Stimulated activated CD4-positive, alpha-beta T cell treated with anti-CD3 and anti-CD28 coated beads, TNF-alpha, amount 100 ng/mL, for 4 hours (primary cell): ENCODE data around the gene TRIM66.

Experiments
- DNase-seq, 3 experiments: peaks; one replicate each; pipeline ENCODE4 v3.0.0-alpha.2; 2020; ENCODE audit warnings: low read depth in 3 of 3

The TRIM66 gene

DNA sequence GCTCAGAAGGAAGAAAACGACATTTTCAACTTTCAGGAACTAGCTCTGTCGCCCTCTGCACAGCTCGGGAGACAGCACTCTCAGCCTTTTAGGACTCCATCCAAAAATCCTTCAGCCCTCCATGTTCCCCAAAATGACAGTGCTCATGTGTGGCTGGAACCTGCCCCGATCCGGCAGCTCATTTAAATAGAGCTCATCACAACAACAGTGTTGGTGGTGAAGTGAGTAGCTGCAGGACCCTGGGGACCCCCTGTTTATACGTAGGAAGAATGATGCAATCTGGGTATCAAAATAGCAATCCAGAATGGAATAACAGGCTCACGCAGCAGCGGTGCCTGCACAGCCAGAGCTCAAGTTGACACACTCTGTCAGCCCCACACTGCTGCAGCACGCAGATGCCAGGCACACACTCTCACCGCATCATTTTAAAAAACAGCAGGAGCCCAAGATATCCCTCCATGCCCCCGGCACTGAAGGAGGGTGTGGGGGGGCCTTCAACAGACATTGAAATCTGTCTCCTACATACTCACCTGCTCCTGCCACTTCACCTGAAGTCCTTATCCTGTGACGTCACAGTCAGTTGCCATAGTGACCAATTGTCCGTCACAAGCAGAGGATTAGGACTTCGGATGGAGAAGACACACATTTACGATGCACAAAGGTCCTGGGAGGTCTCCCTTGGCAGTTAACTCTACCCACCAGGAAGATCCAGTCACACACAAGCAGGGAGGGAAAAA, 24.0 kb downstream of the TRIM66 start:
- no peak for DNase-seq

DNA sequence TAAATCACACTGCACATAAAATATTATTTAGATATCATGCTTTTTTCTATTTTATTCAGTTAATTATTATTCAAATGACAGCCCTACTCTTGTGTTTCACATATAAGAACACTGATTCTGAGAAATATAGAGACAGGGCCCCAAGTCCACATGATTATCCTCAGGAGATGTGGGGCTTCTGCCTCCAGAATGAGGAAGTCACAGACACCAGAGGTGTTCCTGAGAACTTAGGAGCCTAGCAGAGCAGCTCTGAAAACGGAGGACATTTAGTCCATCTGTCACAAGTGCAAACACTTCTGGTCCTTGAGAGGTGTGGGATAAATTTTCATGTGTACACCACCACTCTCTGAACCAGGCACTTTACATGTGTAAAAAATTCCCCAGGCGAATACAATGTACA, 26.2 kb downstream of the TRIM66 start:
- DNase-seq: no peak

DNA sequence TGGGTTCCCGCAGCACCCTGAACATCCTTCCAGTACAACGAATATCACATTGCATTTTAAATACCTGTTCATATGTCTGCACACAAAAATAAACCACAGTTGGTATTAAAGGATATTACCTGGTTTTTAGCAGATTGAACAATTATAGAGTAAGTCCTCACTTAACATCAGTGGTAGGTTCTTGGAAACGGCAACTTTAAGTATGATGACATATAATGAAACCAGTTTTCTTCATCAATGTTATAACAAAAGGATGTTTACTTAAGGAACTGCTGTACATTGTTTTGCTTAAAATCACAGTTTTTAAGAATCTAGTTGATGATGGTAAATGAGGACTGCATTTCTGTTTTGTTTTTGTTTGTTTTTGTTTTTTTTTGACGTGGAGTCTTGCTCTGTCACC, 28.0 kb downstream of the TRIM66 start:
- DNase-seq: no peak

DNA sequence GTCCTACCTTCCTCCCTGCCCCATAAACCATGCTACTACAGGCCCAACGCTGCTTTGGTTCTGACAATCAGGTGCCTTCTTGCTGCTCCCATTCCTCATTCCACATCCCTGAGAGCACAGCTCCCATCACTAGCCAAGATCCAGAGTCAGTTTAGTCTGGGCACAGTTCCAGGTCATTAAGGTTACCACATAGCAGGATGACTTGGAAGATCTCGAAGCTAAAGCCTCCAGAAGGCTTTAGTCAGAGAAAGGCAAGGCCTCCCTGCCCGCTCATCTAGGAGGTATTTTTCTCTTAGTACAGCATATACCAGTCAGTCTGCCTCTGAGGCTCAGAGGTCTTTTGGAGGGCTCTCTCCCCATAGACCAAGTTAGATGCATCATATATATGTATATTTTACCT, 30.3 kb downstream of the TRIM66 start:
- no peak for DNase-seq

DNA sequence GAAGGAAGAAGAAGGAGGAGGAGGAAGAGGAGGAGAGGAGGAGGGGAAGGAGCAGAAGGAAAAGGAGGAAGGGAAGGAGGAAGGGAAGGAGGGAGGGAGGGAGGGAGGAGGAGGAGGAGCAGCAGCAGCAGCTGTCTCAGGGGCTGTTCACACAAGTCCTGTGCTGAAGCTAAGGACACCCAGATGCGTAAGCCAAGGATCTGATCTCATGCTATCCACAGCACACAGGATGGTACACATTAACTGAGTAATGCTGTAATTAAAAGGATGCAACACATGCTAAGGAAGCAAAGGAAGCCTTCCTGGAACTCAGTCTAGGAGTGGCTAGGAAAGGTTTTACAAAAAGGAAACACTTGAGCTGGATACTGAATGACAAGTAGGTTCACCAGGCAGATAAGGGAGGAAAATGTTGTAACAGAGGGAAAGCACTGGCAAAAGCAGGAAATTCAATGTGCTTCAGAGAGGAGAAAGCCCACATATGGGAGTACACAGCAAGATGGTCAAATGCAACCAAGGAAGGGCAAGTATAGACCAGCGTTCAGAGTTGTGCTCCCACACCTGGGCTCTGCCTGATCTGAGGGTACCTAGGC, 32.0 kb downstream of the TRIM66 start:
- no peak for DNase-seq

DNA sequence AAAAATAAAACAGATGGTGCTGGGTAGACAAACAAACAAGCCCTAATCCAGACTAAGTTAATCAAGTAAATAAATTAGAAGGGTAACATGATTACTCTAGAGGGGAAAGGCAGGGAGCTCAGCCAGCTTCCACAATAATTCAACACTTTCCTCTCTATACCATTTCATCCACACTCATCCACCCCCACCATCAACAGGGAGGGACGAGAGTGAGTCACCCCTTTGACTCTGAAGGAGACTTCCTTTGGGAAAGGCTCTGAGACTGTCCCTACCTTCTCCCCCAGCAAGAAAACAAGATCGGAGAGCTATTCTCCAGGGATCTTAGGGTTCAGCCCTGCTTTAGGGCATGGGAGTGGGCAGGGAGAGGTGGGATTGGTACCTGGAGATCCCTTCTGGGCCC, 33.1 kb downstream of the TRIM66 start:
- DNase-seq: no peak

DNA sequence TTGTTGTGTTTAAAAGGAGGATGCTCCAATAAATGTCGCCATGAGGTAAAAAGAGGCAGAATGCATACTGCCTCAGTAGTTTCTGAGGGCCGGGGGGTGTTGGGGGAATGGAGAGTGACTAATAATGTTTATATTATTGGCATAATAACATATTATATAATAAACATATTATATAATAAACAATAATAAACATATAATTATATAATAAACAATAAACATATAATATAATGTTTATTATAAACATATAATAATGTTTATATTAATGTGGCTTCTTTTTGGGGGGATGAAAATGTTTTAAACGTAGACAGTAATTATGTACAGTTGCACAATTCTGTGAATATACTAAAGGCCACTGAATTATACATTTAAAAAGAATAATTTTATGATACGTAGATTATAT, 35.6 kb downstream of the TRIM66 start:
- DNase-seq: no peak

DNA sequence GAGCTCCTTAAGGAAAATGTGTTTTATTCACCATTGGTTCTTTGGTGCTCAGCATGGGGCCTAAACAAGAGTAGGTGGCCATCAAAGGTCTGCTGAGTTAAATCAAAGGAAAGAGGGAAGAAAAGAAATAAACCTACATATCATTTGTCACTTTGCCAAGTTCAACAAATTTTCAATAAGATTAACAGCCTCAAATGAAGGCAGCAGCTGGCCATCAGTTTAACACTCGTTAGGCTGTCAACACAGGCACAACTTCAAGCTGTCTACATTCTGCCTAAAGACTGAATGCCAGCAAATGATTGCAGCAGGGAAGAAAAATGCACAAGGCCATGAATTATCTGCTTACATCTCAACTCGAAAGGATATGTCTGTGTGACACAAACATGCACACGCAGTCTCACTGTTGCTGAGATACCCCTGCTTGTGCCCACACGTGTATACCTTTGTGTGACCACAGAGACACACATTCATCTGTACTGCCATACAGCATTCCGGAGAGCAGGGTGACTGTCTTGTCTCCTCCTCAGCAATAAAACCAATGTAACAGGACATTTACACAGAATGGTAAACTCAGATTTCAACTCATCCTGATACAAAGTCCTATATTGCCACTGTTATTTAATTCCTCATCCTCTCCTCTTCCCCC, 40.1 kb downstream of the TRIM66 start:
- DNase-seq: no peak

DNA sequence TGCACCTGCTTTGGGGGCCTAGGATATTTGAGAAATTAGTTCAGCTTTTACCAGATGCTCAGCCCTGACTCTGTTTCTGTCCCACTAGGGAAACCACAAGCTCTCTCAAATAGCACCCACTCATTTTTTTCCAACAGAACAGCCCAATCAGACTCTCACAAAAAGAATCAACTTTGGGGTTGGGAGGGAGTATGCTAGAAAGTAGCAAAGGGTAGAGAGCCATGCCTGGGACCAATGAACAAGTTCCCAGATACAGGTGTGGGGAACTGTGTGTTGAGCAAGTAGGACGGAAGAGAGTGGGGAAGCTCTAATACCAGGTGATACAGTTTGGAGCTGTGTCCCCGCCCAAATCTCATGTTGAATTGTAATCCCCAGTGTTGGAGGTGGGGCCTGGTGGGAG, 41.1 kb downstream of the TRIM66 start:
- no peak for DNase-seq

DNA sequence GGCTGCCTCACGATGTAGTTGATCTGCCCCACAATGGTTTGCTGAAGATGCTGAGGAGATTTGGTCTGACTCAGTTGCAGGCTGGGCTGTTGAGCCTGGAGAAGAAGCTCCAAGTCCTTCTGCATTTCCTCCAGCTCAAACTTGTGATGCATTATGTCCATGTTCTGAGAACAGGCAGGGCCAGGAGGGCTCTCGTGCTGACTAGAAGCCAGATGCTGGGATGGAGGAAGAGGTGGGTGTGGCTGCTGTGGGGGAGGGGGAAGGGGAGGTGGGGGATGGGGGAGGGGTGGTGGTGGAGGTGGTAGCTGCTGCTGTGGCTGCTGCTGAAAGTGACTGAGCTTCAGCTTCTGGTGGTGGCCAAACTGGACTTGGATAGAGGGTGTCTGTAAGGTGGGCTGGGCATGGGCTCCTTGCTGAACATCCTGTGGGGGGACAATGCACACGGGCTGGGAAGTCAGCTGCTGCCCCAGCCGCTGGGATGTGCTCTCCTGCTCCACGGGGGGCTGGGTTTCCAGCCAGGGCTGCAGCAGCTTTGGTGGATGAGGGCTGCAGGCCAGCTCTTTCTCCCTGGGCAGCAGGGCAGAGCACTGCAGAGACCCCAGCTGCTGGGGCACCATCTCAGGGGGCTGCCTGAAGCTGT, 42.1 kb downstream of the TRIM66 start:
- no peak for DNase-seq

DNA sequence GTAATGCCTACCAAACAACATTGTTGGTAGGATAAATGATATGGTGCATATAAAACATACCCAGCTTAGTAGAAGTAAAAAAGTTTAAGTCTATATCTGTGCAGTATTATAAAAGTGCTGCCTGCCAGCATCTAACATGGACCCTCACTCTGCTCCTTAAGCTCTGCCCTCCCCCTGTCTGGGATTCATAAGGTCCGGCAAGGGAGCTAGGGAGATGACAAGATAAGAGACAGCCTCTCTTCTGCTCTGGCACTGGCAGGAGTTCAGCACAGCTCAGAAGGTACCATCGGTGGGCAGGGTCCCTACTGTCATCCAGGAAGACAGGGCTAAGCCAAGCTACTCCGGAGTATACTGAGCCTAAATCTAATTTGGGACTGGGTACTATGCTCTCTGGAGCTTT, 42.8 kb downstream of the TRIM66 start:
- DNase-seq: no peak

DNA sequence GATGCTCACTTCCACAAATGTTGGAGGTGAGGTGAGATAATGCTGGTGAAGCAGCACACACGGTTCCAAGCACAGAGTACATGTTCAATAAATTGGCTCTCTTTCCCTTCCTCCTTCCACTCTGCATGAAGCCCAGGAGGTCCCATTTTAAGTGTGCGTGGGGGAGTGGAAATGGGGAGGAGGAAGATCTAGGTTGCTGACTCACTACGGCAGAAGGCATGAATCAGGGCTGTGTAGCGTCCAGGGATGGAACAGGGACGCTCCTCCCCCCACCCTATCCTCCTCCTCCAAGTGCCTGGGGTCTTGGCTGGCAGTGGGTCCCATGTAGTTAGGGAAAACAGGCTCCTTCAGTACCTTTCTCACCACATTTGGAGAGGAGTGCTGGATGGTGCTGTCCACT, 44.2 kb downstream of the TRIM66 start:
- no peak for DNase-seq

DNA sequence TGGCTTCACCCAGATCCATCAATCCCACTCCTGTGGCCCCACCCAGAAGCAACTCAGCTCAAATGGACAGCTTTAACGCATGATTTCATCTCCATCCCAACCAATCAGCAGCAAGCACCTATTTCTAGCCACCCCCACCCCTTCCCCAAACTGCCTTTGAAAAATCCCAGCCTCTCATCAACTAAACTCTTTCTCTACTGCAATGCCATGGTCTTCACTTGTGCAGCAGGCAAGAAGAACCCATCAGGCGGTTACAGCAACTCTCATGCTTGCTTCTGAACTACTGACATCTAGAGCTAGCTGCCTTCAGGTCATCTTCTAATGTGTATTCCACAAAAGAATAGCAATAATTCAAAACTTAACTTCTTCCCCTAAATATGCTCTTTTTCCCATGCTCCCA, 46.3 kb downstream of the TRIM66 start:
- DNase-seq: no peak

DNA sequence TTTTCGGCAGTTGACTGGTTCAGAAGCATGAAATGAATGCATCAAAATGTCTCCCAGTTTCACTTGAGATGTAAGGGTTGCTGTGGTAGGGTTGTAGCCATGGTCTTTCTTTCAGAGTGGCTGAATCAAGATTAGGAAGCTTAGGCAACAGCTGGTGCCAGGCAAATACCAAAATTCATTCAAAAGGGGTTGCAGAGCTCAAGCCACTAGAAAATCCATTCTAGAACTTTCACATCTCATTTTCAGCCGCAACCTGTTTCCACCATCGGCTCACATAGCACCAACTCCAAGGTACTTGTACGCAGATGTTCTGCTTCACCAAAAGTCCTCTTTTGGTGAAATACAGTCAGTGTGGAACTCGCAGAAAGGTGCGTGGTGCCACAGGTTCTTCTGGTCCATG, 48.0 kb downstream of the TRIM66 start:
- DNase-seq: no peak

DNA sequence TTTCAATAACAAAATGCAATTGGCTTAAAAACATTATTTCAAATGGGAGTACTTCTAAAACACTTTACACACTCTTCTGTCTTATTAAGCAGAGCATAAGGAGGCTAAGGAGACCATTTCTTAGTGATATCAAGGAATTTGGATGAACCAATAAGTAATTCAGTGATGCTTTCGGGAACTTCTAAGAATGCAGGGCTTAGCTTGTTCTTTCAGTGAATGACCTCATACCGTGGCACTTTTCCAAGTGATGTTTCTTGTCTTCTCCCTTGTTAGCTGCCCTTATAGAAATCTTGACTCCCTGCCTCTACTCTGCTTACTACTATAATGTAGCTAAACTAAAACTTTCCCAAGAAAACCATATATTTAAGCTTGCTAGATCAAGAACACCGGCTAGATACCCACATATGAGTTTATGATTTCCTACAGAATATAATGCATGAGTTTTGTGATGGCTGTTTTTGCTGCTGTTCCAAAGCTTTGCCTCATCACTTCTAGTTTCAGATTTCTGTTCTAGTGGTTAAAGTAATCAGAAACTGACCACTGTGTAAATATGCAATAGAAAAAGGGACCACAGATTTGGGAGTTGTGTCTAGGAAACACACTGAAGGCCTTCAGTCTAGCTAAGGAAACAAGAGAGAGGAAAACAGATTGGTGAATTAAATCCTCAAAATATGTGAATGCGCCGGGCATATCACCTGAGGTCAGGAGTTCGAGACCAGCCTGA, 50.9 kb downstream of the TRIM66 start:
- no peak for DNase-seq

DNA sequence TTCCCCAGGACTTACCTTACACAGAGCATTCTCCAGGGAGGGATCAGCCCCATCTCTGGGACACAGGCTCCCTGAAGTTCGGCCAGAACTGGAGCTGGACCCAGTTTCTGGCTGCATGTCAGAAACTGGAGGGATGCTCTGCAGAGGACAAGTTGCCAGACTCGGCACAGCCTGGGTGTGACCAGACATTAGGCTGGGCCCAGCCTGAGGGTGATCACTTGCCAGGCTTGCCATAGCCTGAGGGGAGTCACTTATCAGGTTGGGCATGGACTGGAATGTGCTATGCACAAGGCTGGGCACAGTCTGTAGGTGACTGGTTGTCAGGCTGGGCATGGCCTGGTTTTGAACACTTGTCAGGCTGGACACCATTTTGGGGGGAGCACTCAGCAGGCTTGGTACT, 57.8 kb downstream of the TRIM66 start:
- DNase-seq: no peak

DNA sequence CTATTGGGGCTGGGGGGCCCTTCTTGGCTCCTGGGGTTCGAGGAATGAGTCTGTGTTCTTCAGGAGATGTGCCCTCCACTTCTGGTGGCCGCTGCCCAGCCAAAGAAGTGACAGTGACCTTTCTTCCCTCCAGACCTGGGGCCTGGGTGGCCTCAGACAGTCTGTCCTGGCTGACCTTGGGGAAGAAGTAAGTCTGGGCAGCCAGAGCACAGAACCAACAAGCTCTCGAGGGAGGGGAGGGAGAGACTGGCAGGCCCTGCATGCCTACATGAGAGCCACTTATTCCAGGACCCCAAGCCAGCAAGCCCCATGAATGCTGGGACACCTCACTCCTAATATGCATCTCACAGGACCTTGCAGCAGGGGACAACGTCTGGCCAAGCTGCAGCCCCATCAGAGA, 61.3 kb downstream of the TRIM66 start:
- DNase-seq: no peak

DNA sequence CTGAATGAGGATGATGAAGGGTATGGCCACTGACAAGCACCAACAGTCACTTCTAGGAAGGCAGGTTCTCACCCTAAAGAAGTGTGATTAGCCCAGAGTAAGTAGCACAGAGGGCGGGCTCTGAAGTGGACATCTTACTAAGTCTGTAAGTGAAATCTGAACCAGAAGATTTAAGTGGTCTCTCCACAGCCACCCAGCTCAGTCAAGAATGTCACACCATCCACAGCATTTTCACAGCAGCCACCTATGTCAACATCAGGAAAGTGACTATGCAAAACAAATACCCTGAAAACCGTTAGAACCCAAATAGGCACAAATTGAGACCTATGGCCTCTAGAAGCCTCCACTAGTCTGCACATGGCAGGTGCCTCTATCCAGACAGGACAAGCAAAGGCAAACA, 65.4 kb downstream of the TRIM66 start:
- DNase-seq: no peak

DNA sequence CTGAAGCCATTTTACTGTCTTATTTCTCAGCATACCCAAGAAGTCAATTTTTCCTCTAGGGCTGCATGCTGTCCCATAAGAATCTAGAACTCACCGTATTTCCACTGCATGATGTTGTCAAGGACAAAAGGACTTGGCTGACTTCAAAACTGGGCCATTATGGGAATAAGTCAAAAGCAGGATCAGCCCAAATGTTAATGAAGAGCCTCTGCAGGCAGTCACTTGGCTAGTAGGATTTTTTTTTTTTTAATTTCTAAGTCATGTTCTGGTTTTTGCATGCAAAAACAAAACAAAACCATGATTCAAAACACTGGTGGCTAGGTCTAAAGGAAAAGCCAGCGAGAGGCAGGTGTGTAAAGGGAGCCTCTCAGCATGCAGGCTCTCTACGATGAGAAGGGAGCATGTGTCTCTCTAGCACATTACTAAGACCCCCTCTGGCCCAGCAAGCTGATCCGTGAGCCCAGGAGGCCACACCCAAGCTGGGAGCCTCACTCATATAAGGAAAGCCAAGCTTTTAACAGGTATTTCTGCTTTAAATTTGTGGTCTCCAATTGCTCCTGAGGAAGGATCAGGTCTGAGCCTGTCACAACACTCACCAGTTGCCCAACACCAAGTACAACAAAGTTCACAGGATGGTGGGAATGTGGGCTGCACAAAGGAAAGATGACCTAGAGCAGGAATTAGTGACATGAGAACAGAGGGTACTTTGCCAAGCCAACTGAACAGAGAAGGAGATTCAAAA, 67.0 kb downstream of the TRIM66 start:
- DNase-seq: no peak

DNA sequence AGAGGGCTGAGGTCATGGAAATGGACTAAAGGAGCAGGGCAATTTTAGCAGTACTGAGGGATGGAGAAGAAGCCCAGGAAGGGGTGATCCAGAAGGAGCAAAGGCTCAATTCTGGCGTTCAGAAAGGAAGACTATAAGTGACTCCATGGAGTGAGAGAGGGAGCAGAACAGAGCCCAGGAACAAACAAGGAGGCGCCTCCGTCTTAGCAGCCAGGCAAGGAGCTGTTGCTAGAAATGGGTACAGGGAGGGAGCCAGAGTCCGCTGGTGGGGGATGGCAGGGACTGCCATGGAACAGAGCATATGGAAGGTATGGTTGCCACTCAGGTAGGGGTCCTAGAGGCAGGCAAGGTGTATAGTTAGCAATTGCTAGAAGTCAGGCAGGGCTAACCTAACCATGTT, 68.0 kb downstream of the TRIM66 start:
- DNase-seq: no peak

DNA sequence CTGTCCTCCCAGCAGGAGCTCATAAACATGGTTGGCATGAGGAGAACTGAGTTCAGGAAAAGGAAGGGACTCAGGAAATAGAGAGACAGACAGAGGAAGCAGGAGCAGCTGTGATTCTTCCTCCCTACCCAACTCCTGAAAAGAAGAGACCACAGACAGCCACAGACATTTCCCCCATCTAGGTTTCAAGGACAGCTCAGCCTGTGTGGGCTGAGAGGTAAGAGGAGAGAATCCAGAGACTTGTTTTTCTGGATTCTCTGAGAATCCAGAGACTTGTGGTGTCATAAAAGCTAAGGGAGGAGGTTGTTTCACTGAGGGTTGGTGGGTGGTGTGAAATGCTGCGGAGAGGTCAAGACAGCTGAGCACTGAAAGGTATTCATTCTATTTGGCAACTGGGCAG, 69.4 kb downstream of the TRIM66 start:
- no peak for DNase-seq

DNA sequence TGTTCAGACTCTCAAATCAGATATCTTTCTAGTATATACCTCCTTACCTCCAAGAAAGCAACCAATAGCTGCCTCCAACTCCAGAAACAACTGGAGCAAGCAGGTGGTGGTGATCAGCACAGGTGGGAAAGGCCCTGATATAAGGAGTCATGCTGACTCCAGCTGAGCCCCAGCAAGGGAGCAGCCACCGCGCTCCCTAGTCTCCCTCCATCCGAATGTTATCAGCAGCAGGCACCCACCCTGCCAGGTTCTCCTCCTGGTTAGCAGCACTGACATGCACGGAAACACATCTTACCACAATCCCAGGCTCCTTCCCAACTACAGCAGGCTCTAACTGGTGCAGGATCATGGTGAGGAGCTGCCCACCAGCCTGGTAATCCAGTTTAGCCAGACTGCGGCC, 69.9 kb downstream of the TRIM66 start:
- no peak for DNase-seq
